ENCODE measurements around the gene TSPAN9.

The TSPAN9 gene

GRCh38 chr12:3333991-3334391 lies 256.8 kb downstream of the TSPAN9 start:
- no peak for TF ChIP-seq EZH2phosphoT487 (conservative IDR thresholded peaks at IDR 0.05; ENCODE audit: low read length)
- TF ChIP-seq, protein P1, sequence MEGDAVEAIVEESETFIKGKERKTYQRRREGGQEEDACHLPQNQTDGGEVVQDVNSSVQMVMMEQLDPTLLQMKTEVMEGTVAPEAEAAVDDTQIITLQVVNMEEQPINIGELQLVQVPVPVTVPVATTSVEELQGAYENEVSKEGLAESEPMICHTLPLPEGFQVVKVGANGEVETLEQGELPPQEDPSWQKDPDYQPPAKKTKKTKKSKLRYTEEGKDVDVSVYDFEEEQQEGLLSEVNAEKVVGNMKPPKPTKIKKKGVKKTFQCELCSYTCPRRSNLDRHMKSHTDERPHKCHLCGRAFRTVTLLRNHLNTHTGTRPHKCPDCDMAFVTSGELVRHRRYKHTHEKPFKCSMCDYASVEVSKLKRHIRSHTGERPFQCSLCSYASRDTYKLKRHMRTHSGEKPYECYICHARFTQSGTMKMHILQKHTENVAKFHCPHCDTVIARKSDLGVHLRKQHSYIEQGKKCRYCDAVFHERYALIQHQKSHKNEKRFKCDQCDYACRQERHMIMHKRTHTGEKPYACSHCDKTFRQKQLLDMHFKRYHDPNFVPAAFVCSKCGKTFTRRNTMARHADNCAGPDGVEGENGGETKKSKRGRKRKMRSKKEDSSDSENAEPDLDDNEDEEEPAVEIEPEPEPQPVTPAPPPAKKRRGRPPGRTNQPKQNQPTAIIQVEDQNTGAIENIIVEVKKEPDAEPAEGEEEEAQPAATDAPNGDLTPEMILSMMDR (IDR thresholded peaks at IDR 0.05; ENCODE audit: insufficient read depth, low read length, poor library complexity, severe bottlenecking), result no peak
- H3K9me2 ChIP-seq (replicated peaks; ENCODE audit: insufficient read depth, low read length), result no peaks in the 10 kb centered on the region
- H3F3A ChIP-seq (ENCODE audit: insufficient read depth), result no peaks in the 10 kb centered on the region
- H3K36me3 ChIP-seq (ENCODE audit: low read length), result no peaks in the 10 kb centered on the region
- no peak overlapping the region for H3K9ac ChIP-seq (ENCODE audit: low read length)
- H3K4me3 ChIP-seq (ENCODE audit: insufficient read depth, low read length, poor library complexity, severe bottlenecking), result no peak overlapping the region
- no peaks in the 10 kb centered on the region for H3K79me2 ChIP-seq (ENCODE audit: insufficient read depth, low read length)
- no peaks in the 10 kb centered on the region for H4K20me1 ChIP-seq (ENCODE audit: low read depth, low read length)
- H2AFZ ChIP-seq (ENCODE audit: low read depth, low read length, severe bottlenecking), result no peak overlapping the region
- H3K27me3 ChIP-seq (ENCODE audit: low read length), result no peaks in the 10 kb centered on the region
- H3K4me2 ChIP-seq (ENCODE audit: low read depth, low read length, poor library complexity, severe bottlenecking), result no peak overlapping the region
- H3K27ac ChIP-seq (ENCODE audit: low read depth, low read length), result no peak overlapping the region
- H3K9me3 ChIP-seq (ENCODE audit: insufficient read depth, low read length), result no peaks in the 10 kb centered on the region

- no peak overlapping the region for H3K27ac ChIP-seq (ENCODE audit: low read depth, low read length)
- TF ChIP-seq, protein P1 (IDR thresholded peaks at IDR 0.05; ENCODE audit: insufficient read depth, low read length, poor library complexity, severe bottlenecking), result no peak
- no peak for TF ChIP-seq EZH2phosphoT487 (conservative IDR thresholded peaks at IDR 0.05; ENCODE audit: low read length)
- H3K36me3 ChIP-seq (ENCODE audit: low read length), result no peaks in the 10 kb centered on the region
- H3K79me2 ChIP-seq (ENCODE audit: insufficient read depth, low read length), result no peaks in the 10 kb centered on the region
- H3K9me2 ChIP-seq (replicated peaks; ENCODE audit: insufficient read depth, low read length), result no peaks in the 10 kb centered on the region
- no peaks in the 10 kb centered on the region for H3F3A ChIP-seq (ENCODE audit: insufficient read depth)
- no peak overlapping the region for H2AFZ ChIP-seq (ENCODE audit: low read depth, low read length, severe bottlenecking)
- H3K4me3 ChIP-seq (ENCODE audit: insufficient read depth, low read length, poor library complexity, severe bottlenecking), result no peak overlapping the region
- no peaks in the 10 kb centered on the region for H3K9me3 ChIP-seq (ENCODE audit: insufficient read depth, low read length)
- H4K20me1 ChIP-seq (ENCODE audit: low read depth, low read length), result no peaks in the 10 kb centered on the region
- no peaks in the 10 kb centered on the region for H3K27me3 ChIP-seq (ENCODE audit: low read length)
- no peak overlapping the region for H3K9ac ChIP-seq (ENCODE audit: low read length)
- no peak overlapping the region for H3K4me2 ChIP-seq (ENCODE audit: low read depth, low read length, poor library complexity, severe bottlenecking)
These were observed 257.9 kb downstream of the TSPAN9 start for GRCh38 chr12:3335078-3335487.

Measured in SU-DHL-6 (cell line).